ENCODE data around the gene CD247. TPM values are rescaled to one million over a fixed set of nuclear protein-coding genes. Genes with fewer than 3 reads are reported as not detected.

CD247 gene
- total and polyA plus RNA-seq, 2 of the 13 experiments (the other 11 are each of a cell fraction or from before 2014, with no cell fraction given): 0.20 TPM; not detected in 1

- TF ChIP-seq ZHX2 (IDR thresholded peaks at IDR 0.05; ENCODE audit: low read depth) (no peak), ZHX2 (CRISPR knock-in tag; IDR thresholded peaks at IDR 0.05; ENCODE audit: borderline replicate concordance) (no peak), TEAD3 (CRISPR knock-in tag; optimal IDR thresholded peaks at IDR 0.05; ENCODE audit: borderline replicate concordance) (peak; percentile 25), ZNF577 (CRISPR knock-in tag; IDR thresholded peaks at IDR 0.05; ENCODE audit: borderline replicate concordance, low read depth) (no peak), ARID5B (CRISPR knock-in tag; IDR thresholded peaks at IDR 0.05) (peak; percentile 55), ZNF331 (CRISPR knock-in tag; IDR thresholded peaks at IDR 0.05) (0 out of 2 replicates have a peak, but pooled peaks have one; percentile 20), CBX5 (CRISPR knock-in tag; IDR thresholded peaks at IDR 0.05; ENCODE audit: borderline replicate concordance) (peak; percentile 57; the same call in 1 of the 2 replicates), MIER3 (CRISPR knock-in tag; IDR thresholded peaks at IDR 0.05; ENCODE audit: borderline replicate concordance) (peak; percentile 40; the same call in 1 of the 2 replicates), FOXA1 (IDR thresholded peaks at IDR 0.05) (no peak), FOXA1 (CRISPR knock-in tag; IDR thresholded peaks at IDR 0.05) (peak; percentile 92), FOXM1 (CRISPR knock-in tag; IDR thresholded peaks at IDR 0.05) (no peak), CEBPG (CRISPR knock-in tag; IDR thresholded peaks at IDR 0.05) (peak; percentile 78), DMAP1 (CRISPR knock-in tag; IDR thresholded peaks at IDR 0.05) (0 out of 2 replicates have a peak, but pooled peaks have one; percentile 46), MNT (IDR thresholded peaks at IDR 0.05) (peak; percentile 79), FOXK1 (CRISPR knock-in tag; IDR thresholded peaks at IDR 0.05; ENCODE audit: borderline replicate concordance, low read depth) (peak; percentile 66; the same call in 1 of the 2 replicates), FOSL1 (CRISPR knock-in tag; IDR thresholded peaks at IDR 0.05; ENCODE audit: borderline replicate concordance) (no peak), MXI1 (IDR thresholded peaks at IDR 0.05; ENCODE audit: borderline replicate concordance, low read depth, low read length) (peak; percentile 95), DRAP1 (CRISPR knock-in tag; IDR thresholded peaks at IDR 0.05) (no peak), ZNF264 (CRISPR knock-in tag; IDR thresholded peaks at IDR 0.05) (no peak), TBX2 (CRISPR knock-in tag; IDR thresholded peaks at IDR 0.05; ENCODE audit: borderline replicate concordance) (no peak), BCL6 (CRISPR knock-in tag; IDR thresholded peaks at IDR 0.05) (peak; percentile 48)
Observed at GRCh38 chr1:167524651-167525050, 6.3 kb upstream of the CD247 start (continued).
